ENCODE data around the gene ALDH1A2.
"Not testable (repeated sequence)": the region's sequence is repeated elsewhere in the genome, so short reads cannot be mapped to it uniquely, and the experiment has no call there.

Gene ALDH1A2

DNA sequence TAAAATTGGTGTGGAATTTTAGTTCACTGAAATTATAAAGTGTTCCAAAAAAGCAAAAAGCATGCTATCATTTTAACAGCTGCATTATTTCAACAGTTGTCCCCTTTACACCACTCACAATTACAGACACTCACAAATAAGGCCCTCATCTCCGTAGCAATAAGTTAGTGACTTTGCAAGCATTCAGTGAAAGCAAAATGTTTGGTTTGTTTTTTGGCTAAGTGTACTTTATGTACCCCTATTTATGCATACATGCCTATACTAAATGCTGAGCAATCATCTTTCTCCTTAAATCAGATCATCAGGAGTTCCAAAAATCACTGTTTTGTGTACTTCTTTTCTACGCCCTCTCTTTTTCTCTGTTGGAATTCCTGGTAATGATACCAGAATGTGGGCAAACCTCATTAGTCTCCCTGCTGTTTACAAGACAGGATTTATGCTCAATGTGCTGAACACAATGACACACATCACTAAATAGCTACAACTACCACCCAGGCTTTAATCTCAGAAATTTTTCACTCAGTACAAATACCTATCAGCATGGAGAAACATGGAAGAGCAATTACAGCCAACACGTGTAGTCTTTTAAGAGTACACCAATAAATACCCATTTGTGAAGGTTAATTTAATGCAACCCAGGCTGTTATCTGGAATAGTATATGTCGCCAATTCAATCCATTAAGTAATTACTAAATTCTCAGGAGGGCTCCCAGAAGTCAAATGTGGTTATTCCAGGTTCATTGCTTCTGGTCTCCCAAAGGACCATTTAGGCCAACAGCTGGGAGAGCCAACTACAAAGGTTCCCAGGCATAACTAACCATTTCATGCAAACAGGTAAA is 12.0 kb downstream of the ALDH1A2 start:
- Histone ChIP-seq H3K4me3 (ENCODE audit: low read length) (no peak overlapping the region), H3K9ac (ENCODE audit: low read length) (no peak overlapping the region), H3K4me1 (ENCODE audit: control insufficient read depth, insufficient read depth, low read length) (no peaks in the 10 kb centered on the region), H3K9me3 (ENCODE audit: control insufficient read depth, low read length) (no peaks in the 10 kb centered on the region), H3K36me3 (ENCODE audit: control insufficient read depth, insufficient read depth, low read length, severe bottlenecking) (no peaks in the 10 kb centered on the region), H3K27me3 (replicated peaks; ENCODE audit: control insufficient read depth, insufficient read depth, low read length) (no peaks in the 10 kb centered on the region)
- DNase-seq (ENCODE audit: low read depth) = no peak

DNA sequence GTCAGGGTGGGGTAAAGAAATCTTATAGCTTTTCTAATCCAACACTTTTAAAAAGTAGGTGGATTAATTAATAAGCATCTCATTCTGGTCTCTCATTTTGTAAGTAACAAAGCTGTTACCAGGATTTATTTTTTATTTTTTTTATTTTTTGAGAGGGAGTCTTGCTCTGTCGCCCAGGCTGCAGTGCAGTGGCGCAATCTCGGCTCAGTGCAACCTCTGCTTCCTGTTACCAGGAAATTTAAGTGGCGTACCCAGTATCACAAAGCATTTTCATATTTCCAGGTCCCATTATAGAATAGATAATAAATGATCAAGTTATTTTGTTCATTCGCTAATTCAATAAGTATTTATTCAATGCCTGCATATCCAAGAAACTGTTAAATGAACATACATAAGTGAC is 13.2 kb downstream of the ALDH1A2 start:
- Histone ChIP-seq H3K27me3 (replicated peaks; ENCODE audit: control insufficient read depth, insufficient read depth, low read length) (no peaks in the 10 kb centered on the region), H3K4me3 (ENCODE audit: low read length) (no peak overlapping the region), H3K9me3 (ENCODE audit: control insufficient read depth, low read length) (no peaks in the 10 kb centered on the region), H3K36me3 (ENCODE audit: control insufficient read depth, insufficient read depth, low read length, severe bottlenecking) (no peaks in the 10 kb centered on the region), H3K9ac (ENCODE audit: low read length) (no peak overlapping the region), H3K4me1 (ENCODE audit: control insufficient read depth, insufficient read depth, low read length) (no peaks in the 10 kb centered on the region)
- DNase-seq (ENCODE audit: low read depth) = no peak

DNA sequence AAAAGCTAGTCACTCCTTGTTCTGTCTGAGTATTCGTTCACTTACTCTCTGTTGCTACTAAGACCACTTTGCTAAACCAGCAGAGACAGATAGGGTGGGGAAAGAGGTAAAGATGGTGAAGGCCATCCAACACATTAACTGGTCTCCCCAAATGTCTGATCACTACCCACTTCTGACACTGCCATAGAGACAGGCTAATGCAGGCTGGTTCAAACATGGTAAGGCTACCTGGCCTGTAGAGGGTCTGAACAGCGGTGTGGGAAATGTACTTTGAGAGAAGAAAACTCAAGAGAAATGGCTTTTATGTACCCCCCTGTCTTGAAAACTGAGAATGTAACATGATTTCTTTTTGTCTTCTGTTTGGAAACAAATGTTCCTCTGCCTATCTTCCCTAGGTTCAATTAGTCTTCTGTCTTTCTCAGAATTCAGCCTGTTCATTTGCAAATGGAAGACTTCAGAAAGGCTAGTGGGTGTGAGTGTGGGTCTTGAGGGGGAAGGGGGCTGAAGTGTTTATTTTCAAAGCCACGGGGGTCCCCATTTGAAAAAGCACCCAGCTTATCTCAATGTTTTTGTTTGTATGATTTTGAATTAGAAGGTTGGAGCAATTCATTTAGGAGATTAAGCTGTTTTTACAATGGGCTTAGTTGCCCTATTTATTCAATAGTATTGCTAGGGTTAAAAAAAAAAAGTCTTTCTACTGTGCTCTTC is 15.8 kb downstream of the ALDH1A2 start:
- H3K9ac ChIP-seq (ENCODE audit: low read length) = no peak overlapping the region
- H3K27me3 ChIP-seq (replicated peaks; ENCODE audit: control insufficient read depth, insufficient read depth, low read length) = no peaks in the 10 kb centered on the region
- no peaks in the 10 kb centered on the region for H3K4me1 ChIP-seq (ENCODE audit: control insufficient read depth, insufficient read depth, low read length)
- DNase-seq (ENCODE audit: low read depth) = no peak
- H3K36me3 ChIP-seq (ENCODE audit: control insufficient read depth, insufficient read depth, low read length, severe bottlenecking) = no peaks in the 10 kb centered on the region
- no peaks in the 10 kb centered on the region for H3K9me3 ChIP-seq (ENCODE audit: control insufficient read depth, low read length)
- H3K4me3 ChIP-seq (ENCODE audit: low read length) = no peak overlapping the region

DNA sequence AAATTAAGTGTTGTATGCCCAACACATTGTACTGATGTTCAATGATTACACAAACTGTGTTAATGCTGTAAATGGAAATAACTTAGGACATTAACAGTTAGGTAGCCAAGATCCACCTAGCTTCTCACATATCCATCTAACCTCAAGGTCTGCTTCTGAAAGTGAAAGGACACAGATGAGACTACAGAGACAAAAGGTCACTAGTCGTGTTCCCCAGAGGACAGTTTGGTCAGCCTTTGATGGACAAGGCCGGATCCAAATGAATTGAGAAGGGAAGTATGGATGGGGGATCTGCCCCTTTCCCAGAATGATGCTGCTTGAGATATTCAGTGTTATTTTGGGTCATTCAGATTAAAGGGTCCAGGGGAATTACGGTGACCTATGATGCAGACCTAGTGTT is 17.2 kb downstream of the ALDH1A2 start:
- no peaks in the 10 kb centered on the region for H3K27me3 ChIP-seq (replicated peaks; ENCODE audit: control insufficient read depth, insufficient read depth, low read length)
- H3K9me3 ChIP-seq (ENCODE audit: control insufficient read depth, low read length) = no peaks in the 10 kb centered on the region
- H3K4me1 ChIP-seq (ENCODE audit: control insufficient read depth, insufficient read depth, low read length) = no peaks in the 10 kb centered on the region
- no peak overlapping the region for H3K9ac ChIP-seq (ENCODE audit: low read length)
- no peaks in the 10 kb centered on the region for H3K36me3 ChIP-seq (ENCODE audit: control insufficient read depth, insufficient read depth, low read length, severe bottlenecking)
- H3K4me3 ChIP-seq (ENCODE audit: low read length) = no peak overlapping the region
- DNase-seq (ENCODE audit: low read depth) = no peak

DNA sequence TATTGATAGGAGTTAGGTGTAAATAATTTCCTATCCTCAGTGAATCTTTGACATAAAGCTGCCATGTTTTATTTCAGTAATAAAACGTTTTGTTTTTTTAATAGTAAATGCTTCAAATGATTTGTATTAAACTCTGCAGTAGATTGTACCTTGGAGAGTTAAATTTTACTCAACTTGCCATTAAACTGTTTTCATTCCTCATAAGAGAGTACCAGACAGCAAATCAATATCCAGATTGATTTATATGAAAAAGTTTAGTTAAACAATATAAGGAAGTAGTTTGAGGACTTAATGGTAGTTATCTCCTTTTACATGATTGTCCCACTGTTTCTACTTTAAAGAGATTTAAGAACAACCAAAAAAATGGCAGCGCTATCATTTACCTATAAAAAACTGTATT is 18.4 kb downstream of the ALDH1A2 start:
- Histone ChIP-seq H3K4me3 (ENCODE audit: low read length) (no peak overlapping the region), H3K27me3 (replicated peaks; ENCODE audit: control insufficient read depth, insufficient read depth, low read length) (no peaks in the 10 kb centered on the region), H3K9ac (ENCODE audit: low read length) (no peak overlapping the region), H3K4me1 (ENCODE audit: control insufficient read depth, insufficient read depth, low read length) (no peaks in the 10 kb centered on the region), H3K36me3 (ENCODE audit: control insufficient read depth, insufficient read depth, low read length, severe bottlenecking) (no peaks in the 10 kb centered on the region), H3K9me3 (ENCODE audit: control insufficient read depth, low read length) (no peaks in the 10 kb centered on the region)
- DNase-seq (ENCODE audit: low read depth) = no peak

DNA sequence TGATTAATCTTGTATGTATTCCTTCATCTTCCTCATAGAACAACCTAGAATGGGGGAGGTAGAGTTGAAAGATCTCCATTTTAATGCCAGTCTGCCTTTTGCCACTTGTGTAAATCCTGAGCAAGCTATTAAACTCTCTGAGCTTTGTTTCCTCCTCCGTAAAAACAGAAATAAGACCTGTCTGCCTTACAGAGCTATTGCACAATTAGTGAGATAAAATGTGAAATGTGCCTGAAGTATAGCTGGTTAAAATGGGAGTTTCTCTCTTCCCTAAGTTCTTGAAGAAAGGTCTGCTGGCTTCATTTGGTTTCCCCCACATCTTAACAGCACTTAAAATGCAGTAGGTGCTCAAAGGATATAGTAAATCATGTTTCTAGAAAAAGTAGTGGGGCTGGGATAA is 19.0 kb downstream of the ALDH1A2 start:
- no peaks in the 10 kb centered on the region for H3K27me3 ChIP-seq (replicated peaks; ENCODE audit: control insufficient read depth, insufficient read depth, low read length)
- no peak overlapping the region for H3K9ac ChIP-seq (ENCODE audit: low read length)
- no peaks in the 10 kb centered on the region for H3K4me1 ChIP-seq (ENCODE audit: control insufficient read depth, insufficient read depth, low read length)
- H3K4me3 ChIP-seq (ENCODE audit: low read length) = no peak overlapping the region
- no peak for DNase-seq (ENCODE audit: low read depth)
- no peaks in the 10 kb centered on the region for H3K9me3 ChIP-seq (ENCODE audit: control insufficient read depth, low read length)
- H3K36me3 ChIP-seq (ENCODE audit: control insufficient read depth, insufficient read depth, low read length, severe bottlenecking) = no peaks in the 10 kb centered on the region

DNA sequence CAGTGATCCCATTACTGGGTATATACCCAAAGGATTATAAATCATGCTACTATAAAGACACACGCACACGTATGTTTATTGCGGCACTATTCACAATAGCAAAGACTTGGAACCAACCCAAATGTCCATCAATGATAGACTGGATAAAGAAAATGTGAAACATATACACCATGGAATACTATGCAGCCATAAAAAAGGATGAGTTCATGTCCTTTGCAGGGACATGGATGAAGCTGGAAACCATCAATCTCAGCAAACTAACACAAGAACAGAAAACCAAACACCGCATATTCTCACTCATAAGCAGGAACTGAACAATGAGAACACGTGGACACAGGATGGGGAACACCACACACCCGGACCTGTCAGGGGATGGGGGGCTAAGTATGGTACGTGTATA is 20.1 kb downstream of the ALDH1A2 start:
- not testable (repeated sequence) for DNase-seq (ENCODE audit: low read depth); H3K27me3 ChIP-seq (replicated peaks; ENCODE audit: control insufficient read depth, insufficient read depth, low read length); H3K9me3 ChIP-seq (ENCODE audit: control insufficient read depth, low read length); H3K4me1 ChIP-seq (ENCODE audit: control insufficient read depth, insufficient read depth, low read length); H3K36me3 ChIP-seq (ENCODE audit: control insufficient read depth, insufficient read depth, low read length, severe bottlenecking); H3K9ac ChIP-seq (ENCODE audit: low read length); H3K4me3 ChIP-seq (ENCODE audit: low read length)

DNA sequence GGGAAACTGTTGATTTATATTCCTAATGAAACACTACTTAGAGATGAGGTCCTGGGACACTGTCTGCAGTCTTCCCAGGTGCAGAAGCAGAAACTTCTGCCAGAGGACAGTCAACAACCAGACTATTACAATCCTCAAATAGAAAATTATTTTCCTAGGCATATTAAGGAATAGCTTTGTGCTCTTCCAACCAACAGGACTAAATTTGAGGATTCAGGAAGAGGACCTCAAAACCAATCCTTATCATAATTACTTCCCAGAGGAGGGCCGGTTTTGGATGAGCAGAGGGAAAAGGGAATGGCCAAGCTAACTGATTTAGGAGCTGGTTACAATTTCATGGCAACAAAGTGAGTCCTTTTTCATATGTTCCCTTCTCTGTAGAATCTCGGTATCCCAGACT is 21.0 kb downstream of the ALDH1A2 start:
- DNase-seq (ENCODE audit: low read depth) = no peak
- no peak overlapping the region for H3K4me3 ChIP-seq (ENCODE audit: low read length)
- H3K36me3 ChIP-seq (ENCODE audit: control insufficient read depth, insufficient read depth, low read length, severe bottlenecking) = no peaks in the 10 kb centered on the region
- H3K9me3 ChIP-seq (ENCODE audit: control insufficient read depth, low read length) = no peaks in the 10 kb centered on the region
- H3K4me1 ChIP-seq (ENCODE audit: control insufficient read depth, insufficient read depth, low read length) = no peaks in the 10 kb centered on the region
- H3K27me3 ChIP-seq (replicated peaks; ENCODE audit: control insufficient read depth, insufficient read depth, low read length) = no peaks in the 10 kb centered on the region
- no peak overlapping the region for H3K9ac ChIP-seq (ENCODE audit: low read length)

DNA sequence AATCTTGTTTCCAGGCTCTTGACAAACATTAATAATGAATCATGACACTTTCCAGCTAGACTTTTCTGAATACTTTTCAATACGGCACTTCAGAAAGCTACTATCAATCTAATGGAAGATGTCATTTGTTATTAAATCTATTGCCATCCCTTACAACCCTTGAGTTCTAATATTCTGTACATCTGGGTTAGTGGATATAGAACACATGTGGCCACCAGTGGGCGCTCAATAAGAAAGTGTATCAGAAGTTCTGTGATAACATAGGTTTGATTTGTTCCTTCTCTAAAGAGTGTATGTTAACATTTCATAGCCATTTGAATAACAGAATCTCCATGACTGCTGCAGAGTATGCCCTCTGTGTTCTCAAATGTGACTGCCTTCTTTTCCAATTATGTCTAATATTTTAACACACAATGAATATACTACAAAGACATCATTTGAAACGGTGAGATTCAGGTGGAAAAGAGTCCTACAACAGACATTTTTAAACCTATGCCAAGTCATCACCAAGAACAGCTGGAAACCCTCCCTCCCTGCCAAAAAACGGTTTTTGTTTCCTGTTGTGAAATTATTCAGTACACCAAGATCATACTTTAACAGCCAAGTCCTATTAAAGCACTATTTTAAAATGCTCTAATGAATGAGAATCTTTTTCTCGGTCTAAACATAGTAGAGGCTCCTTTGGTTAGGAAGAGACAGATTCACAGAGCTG is 22.2 kb downstream of the ALDH1A2 start:
- Histone ChIP-seq H3K4me3 (ENCODE audit: low read length) (no peak overlapping the region), H3K9ac (ENCODE audit: low read length) (no peak overlapping the region), H3K9me3 (ENCODE audit: control insufficient read depth, low read length) (no peaks in the 10 kb centered on the region), H3K4me1 (ENCODE audit: control insufficient read depth, insufficient read depth, low read length) (peaks cover 8% of the 10 kb centered on the region), H3K36me3 (ENCODE audit: control insufficient read depth, insufficient read depth, low read length, severe bottlenecking) (no peaks in the 10 kb centered on the region), H3K27me3 (replicated peaks; ENCODE audit: control insufficient read depth, insufficient read depth, low read length) (no peaks in the 10 kb centered on the region)
- peak; percentile 64 for DNase-seq (ENCODE audit: low read depth)

DNA sequence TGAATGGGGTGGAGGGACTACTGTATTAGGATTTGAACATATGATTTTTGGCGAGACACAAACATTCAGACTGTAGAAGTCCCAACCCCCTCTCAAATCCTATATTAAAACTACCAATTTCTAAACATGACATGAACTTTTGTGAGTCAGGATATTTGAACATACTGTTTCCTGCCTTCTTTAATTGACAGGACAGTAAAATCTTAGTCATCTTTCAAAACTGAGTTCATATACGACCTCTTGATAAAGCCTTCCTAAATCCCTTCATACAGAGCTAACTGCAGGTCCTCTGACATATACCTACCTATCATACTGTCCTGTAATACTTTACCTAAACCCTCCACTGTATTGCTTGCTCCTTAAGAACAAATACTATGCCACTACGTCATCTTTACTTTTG is 23.5 kb downstream of the ALDH1A2 start:
- Histone ChIP-seq H3K27me3 (replicated peaks; ENCODE audit: control insufficient read depth, insufficient read depth, low read length) (no peaks in the 10 kb centered on the region), H3K36me3 (ENCODE audit: control insufficient read depth, insufficient read depth, low read length, severe bottlenecking) (no peaks in the 10 kb centered on the region), H3K9me3 (ENCODE audit: control insufficient read depth, low read length) (no peaks in the 10 kb centered on the region), H3K9ac (ENCODE audit: low read length) (no peak overlapping the region), H3K4me1 (ENCODE audit: control insufficient read depth, insufficient read depth, low read length) (peaks cover 17% of the 10 kb centered on the region), H3K4me3 (ENCODE audit: low read length) (no peak overlapping the region)
- DNase-seq (ENCODE audit: low read depth) = no peak

DNA sequence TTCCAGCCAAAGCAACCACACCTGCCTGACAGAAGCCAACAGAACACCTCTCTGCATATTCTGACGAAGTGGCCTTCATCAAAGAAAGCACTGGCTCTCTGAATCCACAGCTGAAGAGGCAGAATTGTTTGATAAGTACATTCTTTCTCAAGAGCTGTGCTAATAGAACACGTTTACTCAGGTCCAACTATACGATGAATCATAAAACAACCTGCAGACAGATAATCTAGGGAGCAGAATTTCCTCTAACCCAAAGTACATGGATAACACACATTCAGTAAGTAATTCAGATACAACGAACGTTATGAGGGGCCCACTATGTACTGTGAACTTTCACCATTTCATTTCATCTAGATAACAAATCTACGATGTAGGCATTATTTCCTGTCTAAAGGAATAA is 25.4 kb downstream of the ALDH1A2 start:
- Histone ChIP-seq H3K9ac (ENCODE audit: low read length) (no peak overlapping the region), H3K36me3 (ENCODE audit: control insufficient read depth, insufficient read depth, low read length, severe bottlenecking) (no peaks in the 10 kb centered on the region), H3K4me1 (ENCODE audit: control insufficient read depth, insufficient read depth, low read length) (peaks cover 17% of the 10 kb centered on the region), H3K9me3 (ENCODE audit: control insufficient read depth, low read length) (no peaks in the 10 kb centered on the region), H3K27me3 (replicated peaks; ENCODE audit: control insufficient read depth, insufficient read depth, low read length) (no peaks in the 10 kb centered on the region), H3K4me3 (ENCODE audit: low read length) (no peak overlapping the region)
- no peak for DNase-seq (ENCODE audit: low read depth)

Measured in adipocyte (in vitro differentiated cells).